CD4-positive, alpha-beta T cell treated with Interleukin-4 for 1 hour (primary cell): ENCODE measurements around the gene ZNF84.

Source experiments
- DNase-seq, 2 donors: peaks; one replicate each; pipeline ENCODE4 v3.0.0-alpha.2; 2020 to 2022

ZNF84 gene

DNA sequence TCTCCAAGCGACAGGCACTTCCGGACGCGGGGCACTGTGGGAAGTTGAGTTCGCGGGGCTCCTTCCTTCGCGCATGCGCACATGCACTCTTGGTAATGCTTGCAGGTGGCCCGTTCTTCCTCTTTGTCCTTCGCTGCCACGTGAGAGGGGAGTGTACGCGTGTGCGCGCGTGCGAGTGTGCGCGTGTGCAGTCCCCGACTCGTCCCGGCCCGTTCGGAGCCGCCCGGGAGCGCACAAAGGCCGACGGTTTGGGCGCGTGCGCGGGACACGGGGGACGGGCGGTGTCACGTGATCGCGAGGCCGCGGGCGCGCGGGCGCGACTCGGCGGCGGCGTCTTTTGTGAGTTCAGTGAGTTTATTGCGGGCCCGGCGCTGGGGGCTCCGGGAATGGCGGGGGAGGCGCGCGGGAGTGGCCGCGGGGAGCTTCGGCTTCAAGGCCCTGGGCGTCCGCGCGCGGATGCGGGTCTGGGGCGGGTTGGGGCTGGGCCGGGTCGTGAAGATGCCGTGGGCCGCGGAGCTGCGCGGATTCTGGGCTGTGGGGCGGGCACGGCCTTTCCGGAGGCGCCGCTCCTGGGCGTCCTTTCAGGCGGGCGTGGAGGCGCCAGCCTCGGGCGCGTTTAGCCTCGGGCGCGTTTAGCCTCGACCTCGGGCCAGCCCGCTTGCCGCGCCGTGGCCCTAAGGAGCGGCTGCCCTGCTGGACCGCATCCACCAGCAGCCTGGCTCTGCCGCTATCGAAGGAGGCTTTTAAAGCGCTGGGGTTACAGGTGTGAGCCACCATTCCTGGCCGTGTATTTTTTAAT lies at the start of gene ZNF84:
Gene ZNF84 (plus strand): TSS at position 303 of the 799 bp plus-strand sequence. CDS start 3,959 bp downstream, outside the sequence.
- peak; percentile 98 to 99 for DNase-seq

GRCh38 chr12:132998741-132999140 lies 38.6 kb upstream of the ZNF84 start:
- no peak for DNase-seq

- DNase-seq = no peak
These were observed 26.5 kb upstream of the ZNF84 start for GRCh38 chr12:133010657-133011297.

- no peak for DNase-seq
These were observed 13.7 kb upstream of the ZNF84 start for GRCh38 chr12:133023566-133023965.

DNA sequence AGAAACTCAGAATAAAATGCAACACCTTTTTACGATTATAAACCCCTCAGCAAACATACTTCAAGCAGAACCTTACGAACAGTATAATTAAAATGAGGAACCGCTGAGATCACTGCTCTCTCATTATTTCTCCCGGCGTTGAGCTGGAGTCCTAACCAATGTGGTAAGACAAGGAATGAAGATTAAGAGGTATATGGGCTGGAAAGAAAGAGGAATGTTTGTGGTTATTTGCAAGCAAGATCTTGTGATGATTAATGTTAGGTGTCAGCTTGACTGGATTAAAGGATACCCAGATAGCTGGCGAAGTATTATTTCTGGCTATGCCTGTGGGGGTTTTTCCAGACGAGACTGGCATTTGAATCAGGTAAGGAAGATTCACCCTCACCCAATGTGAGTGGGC lies 10.3 kb upstream of the ZNF84 start:
- DNase-seq = no peak

- DNase-seq = no peak
These were observed 905 bp downstream of the ZNF84 start for GRCh38 chr12:133038118-133038709.

DNA sequence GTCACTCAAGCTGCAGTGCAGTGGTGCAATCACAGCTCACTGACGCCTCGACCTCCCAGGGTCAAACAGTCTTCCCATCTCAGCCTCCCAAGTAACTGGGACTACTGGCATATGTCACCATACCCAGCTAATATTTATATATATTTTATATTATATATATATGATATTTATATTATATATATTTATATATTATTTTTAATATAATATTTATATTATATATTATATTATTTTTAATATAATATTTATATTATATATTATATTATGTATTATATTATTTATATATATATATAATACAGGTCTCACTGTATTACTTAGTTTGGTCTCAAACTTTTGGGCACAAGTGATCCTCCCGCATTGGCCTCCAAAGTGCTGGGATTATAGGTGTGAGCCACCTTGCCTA lies 9.4 kb downstream of the ZNF84 start:
- no peak for DNase-seq

DNA sequence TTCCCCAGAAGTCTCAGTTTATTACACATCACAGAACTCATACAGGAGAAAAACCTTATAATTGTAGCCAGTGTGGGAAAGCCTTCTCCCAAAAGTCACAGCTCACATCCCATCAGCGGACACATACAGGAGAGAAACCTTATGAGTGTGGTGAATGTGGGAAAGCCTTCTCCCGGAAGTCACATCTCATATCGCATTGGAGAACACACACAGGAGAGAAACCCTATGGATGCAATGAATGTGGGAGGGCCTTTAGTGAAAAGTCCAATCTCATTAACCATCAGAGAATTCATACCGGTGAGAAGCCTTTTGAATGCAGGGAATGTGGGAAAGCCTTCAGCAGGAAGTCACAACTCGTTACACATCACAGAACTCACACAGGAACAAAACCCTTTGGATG lies 20.1 kb downstream of the ZNF84 start:
- DNase-seq = no peak

GRCh38 chr12:133058203-133059113 lies 21.1 kb downstream of the ZNF84 start:
- DNase-seq = no peak

GRCh38 chr12:133061954-133062353 lies 24.6 kb downstream of the ZNF84 start:
- DNase-seq = no peak

GRCh38 chr12:133063556-133063955 lies 26.2 kb downstream of the ZNF84 start:
- no peak for DNase-seq

GRCh38 chr12:133073836-133074235 lies 36.5 kb downstream of the ZNF84 start:
- DNase-seq = no peak

GRCh38 chr12:133080026-133080367 lies 42.7 kb downstream of the ZNF84 start:
- peak; percentile 98 to 99 for DNase-seq

- DNase-seq = peak; percentile 97
These were observed 43.3 kb downstream of the ZNF84 start, which contains the start of gene ZNF140 for GRCh38 chr12:133080368-133081158. ZNF140 (plus strand) TSS chr12:133080923; CDS start chr12:133081321, 398 bp downstream.

- peak in 1 of 2 donors; percentile 11 for DNase-seq
These were observed 44.0 kb downstream of the ZNF84 start for GRCh38 chr12:133081159-133081780.

- DNase-seq = no peak
These were observed 46.0 kb downstream of the ZNF84 start for GRCh38 chr12:133083345-133083744.

DNA sequence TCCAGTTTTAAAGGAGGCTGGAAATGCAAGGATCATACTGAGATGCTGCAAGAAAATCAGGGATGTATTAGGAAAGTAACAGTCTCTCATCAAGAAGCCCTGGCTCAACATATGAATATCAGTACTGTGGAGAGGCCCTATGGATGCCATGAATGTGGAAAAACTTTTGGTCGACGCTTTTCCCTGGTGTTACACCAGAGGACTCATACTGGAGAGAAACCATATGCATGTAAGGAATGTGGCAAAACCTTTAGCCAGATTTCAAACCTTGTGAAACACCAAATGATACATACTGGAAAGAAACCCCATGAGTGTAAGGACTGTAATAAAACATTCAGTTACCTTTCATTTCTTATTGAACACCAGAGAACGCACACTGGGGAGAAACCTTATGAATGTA lies 68.3 kb downstream of the ZNF84 start:
- DNase-seq = no peak

- no peak for DNase-seq
These were observed 68.9 kb downstream of the ZNF84 start for GRCh38 chr12:133106253-133106652.

GRCh38 chr12:133107121-133107520 lies 69.8 kb downstream of the ZNF84 start:
- no peak for DNase-seq

DNA sequence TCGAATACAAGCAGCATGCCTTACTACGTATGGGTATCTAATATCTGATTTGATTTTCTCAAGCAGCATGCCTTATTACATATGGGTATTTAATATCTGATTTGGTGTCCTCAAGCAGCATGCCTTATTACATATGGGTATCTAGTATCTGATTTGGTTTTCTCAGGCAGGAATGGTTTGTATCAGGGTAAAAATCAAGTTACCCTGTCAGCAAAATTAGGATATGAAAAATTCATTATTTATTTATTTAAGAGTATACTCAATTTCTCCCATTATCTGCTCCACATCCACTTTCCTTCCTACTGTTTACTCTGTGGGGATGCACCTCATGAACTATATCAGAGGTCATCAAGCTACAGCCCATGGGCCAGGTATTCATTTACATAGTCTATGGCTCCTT lies 70.8 kb downstream of the ZNF84 start:
- no peak for DNase-seq
